A549 (cell line): ENCODE results near the gene CCDC159. TPM values are rescaled to one million over a fixed set of nuclear protein-coding genes. Genes with fewer than 3 reads are reported as not detected.
A peak's percentile ranks its signal among the peaks of the same experiment; 100 is the strongest.
"Not testable (repeated sequence)": the region's sequence is repeated elsewhere in the genome, so short reads cannot be mapped to it uniquely, and the experiment has no call there.

ENCODE experiments used
- ATAC-seq, 2 experiments: fragments of 200-7000 bp in 1 of 2; fragments of >200 bp in 1 of 2; cut with Nextera tagmentation in 1 of 2; cut with Tn5 transposase in 1 of 2; 3 replicates each; pipeline versions ENCODE4 v1.8.0 to v1.9.1; 2018 to 2020; ENCODE audit warnings: mild to moderate bottlenecking in 1 of 2, moderate library complexity in 1 of 2
- CTCF ChIA-PET: fragments of 300-600 bp; sonication (Branson Sonifier 250); formaldehyde crosslinking; extraction: SDS; loops from one replicate; lab custom pipeline; 2021; ENCODE audit warnings: antibody characterized with exemption, inconsistent platforms; lab: Yijun Ruan, JAX
- POLR2A ChIA-PET: fragments of 350-600 bp; formaldehyde crosslinking; extraction: SDS; loops from one replicate; lab custom pipeline; 2021; ENCODE audit warnings: antibody characterized with exemption, inconsistent platforms; lab: Yijun Ruan, JAX
- DNase-seq, 2 experiments: peaks; one replicate each; pipeline versions ENCODE4 v3.0.0 to v3.0.0-alpha.2; 2011 to 2016; ENCODE audit warnings: low read depth in 1 of 2, low spot score in 1 of 2
- FAIRE-seq: peaks from 2 replicates; lab custom pipeline; 2011; peaks lifted over from hg19 to GRCh38; lab: Jason Lieb, UNC
- H3K27ac ChIP-seq, 2 experiments: fragments of >200 bp; sonication (Bioruptor Twin); formaldehyde crosslinking; 3 replicates each; pipeline ENCODE4 v1.5.1; 2016 to 2017
- H3K4me1 ChIP-seq: fragments of >200 bp; sonication (Bioruptor Twin); formaldehyde crosslinking; 3 replicates; pipeline ENCODE4 v1.6.1; 2016
- H3K4me2 ChIP-seq: fragments of >200 bp; sonication (Bioruptor Twin); formaldehyde crosslinking; 3 replicates; pipeline ENCODE4 v1.6.1; 2016
- H3K4me3 ChIP-seq: fragments of >200 bp; sonication (Bioruptor Twin); formaldehyde crosslinking; 3 replicates; pipeline ENCODE4 v1.5.1; 2016
- H3K9me3 ChIP-seq: fragments of >200 bp; sonication (Bioruptor Twin); formaldehyde crosslinking; 3 replicates; pipeline ENCODE4 v1.6.1; 2016
- EHF ChIP-seq: fragments of 250-450 bp; sonication (Bioruptor Pico); IDR thresholded peaks from 2 replicates; pipeline ENCODE4 v1.5.0; 2020; ENCODE audit warnings: mild to moderate bottlenecking
- EP300 ChIP-seq, 2 experiments: fragments of >200 bp; sonication (Bioruptor Twin); formaldehyde crosslinking; IDR thresholded peaks; 2 replicates in 1 of 2; 3 replicates in 1 of 2; pipeline ENCODE4 v1.6.1; 2016 to 2017
- FOSL2 ChIP-seq, 2 experiments: fragments of 450-650 bp in 1 of 2; fragments of >200 bp in 1 of 2; sonication (Bioruptor Twin) in 1 of 2; formaldehyde crosslinking; IDR thresholded peaks; 2 replicates each; pipeline versions ENCODE4 v1.5.0 to v1.6.1; 2016 to 2020; ENCODE audit warnings: mild to moderate bottlenecking in 1 of 2, moderate library complexity in 1 of 2
- HDAC2 ChIP-seq: fragments of 200-600 bp; sonication (generic); IDR thresholded peaks from 2 replicates; pipeline ENCODE4 v1.6.1; 2016
- JUN ChIP-seq, 2 experiments: fragments of >200 bp; sonication (Bioruptor Twin); formaldehyde crosslinking; IDR thresholded peaks; 2 replicates in 1 of 2; 3 replicates in 1 of 2; pipeline ENCODE4 v1.6.1; 2016 to 2017
- JUNB ChIP-seq: fragments of >200 bp; sonication (Bioruptor Twin); formaldehyde crosslinking; IDR thresholded peaks from 2 replicates; pipeline ENCODE4 v1.6.1; 2016
- KDM1A ChIP-seq: fragments of 200-600 bp; sonication (generic); IDR thresholded peaks from 2 replicates; pipeline ENCODE4 v1.6.1; 2016; ENCODE audit warnings: low read depth, mild to moderate bottlenecking
- NPAS2 ChIP-seq: fragments of 250-450 bp; sonication (Bioruptor Pico); IDR thresholded peaks from 2 replicates; pipeline ENCODE4 v1.8.0; 2022; ENCODE audit warnings: mild to moderate bottlenecking, moderate library complexity, borderline replicate concordance
- NR3C1 ChIP-seq: fragments of >200 bp; sonication (Bioruptor Twin); formaldehyde crosslinking; IDR thresholded peaks from 3 replicates; pipeline ENCODE4 v1.6.1; 2017
- RAD21 ChIP-seq, 2 experiments: fragments of >200 bp in 1 of 2; sonication (Bioruptor Twin) in 1 of 2; formaldehyde crosslinking in 1 of 2; IDR thresholded peaks in 1 of 2; conservative IDR thresholded peaks in 1 of 2; 2 replicates in 1 of 2; 3 replicates in 1 of 2; pipeline ENCODE4 v1.6.1; 2012 to 2018; ENCODE audit warnings: inconsistent platforms in 1 of 2
- RCOR1 ChIP-seq: fragments of 150-350 bp; IDR thresholded peaks from 2 replicates; pipeline ENCODE4 v1.6.1; 2014; ENCODE audit warnings: antibody characterized with exemption, low read length, low read depth
- SMC3 ChIP-seq: fragments of >200 bp; sonication (Bioruptor Twin); formaldehyde crosslinking; IDR thresholded peaks from 3 replicates; pipeline ENCODE4 v1.6.1; 2018; ENCODE audit warnings: inconsistent platforms
- SREBF2 ChIP-seq: fragments of 450-650 bp; IDR thresholded peaks from 2 replicates; pipeline ENCODE4 v1.6.1; 2014; ENCODE audit warnings: mild to moderate bottlenecking, moderate library complexity
- WGBS: methylation state at CpG from one replicate; pipeline ENCODE4 v1.1.6; 2017; ENCODE audit errors: missing lambda C conversion rate; 5-methylcytosine and 5-hydroxymethylcytosine counted together
- polyA plus RNA-seq, 4 experiments: library from polyadenylated mRNA; depleted of rRNA in 3 of 4; stranded (reverse); fragments of >200 nt; fragmentation: RNase III in 1 of 4; extraction: RNeasy Plus Mini Kit Qiagen cat#74134 plus additional on column Dnase treatment in 1 of 4; gene quantifications; 2 replicates in 3 of 4; 3 replicates in 1 of 4; pipeline ENCODE4 v1.2.3, GENCODE V29; 2011 to 2017
- TF ChIP-seq, protein P1 (sequence below): fragments of 450-650 bp; IDR thresholded peaks from 2 replicates; pipeline ENCODE4 v1.6.1; 2014; ENCODE audit warnings: antibody characterized with exemption
- TF ChIP-seq, protein P2 (sequence below): fragments of >200 bp; sonication (Bioruptor Twin); formaldehyde crosslinking; IDR thresholded peaks from 3 replicates; pipeline ENCODE4 v1.5.1; 2016

CCDC159 gene
- polyA plus RNA-seq, 2 of the 4 experiments (the other 2 are of a cell fraction): 8.4 to 11.3 TPM

DNA sequence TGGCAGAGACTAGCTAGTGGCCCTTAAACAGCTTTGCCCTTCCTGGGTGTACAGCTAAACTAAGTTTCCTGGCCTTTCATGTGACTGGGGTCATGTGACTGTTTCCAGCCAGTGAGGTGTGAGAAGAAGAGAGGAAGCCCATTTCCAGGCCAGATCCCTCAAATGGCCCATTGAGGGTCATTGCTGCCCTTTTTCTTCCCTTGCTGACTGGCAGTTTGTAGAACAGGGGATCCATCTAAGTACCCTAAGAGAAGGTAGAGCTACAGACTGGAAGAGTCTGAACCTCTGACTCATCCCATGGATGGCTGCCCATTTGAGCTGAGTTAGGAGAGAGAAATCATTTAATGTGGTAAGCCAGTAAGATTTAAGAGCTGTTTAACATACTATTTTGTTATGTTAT, 30.9 kb downstream of the CCDC159 start:
- CTCF ChIA-PET: interaction anchor here (0.9 to 4.9 kb wide), 7 partner anchors 9 to 105 kb away, joined by 3 to 28 read pairs (median 4); partner anchors contain the start of genes CCDC159, TMEM205 and TSPAN16
- Histone ChIP-seq H3K4me2 (peak overlapping the region; percentile 58), H3K4me1 (peaks cover 52% of the 10 kb centered on the region)
- DNase-seq (peak; percentile 46 to 52), FAIRE-seq (no peak)
- TF ChIP-seq, protein P1, sequence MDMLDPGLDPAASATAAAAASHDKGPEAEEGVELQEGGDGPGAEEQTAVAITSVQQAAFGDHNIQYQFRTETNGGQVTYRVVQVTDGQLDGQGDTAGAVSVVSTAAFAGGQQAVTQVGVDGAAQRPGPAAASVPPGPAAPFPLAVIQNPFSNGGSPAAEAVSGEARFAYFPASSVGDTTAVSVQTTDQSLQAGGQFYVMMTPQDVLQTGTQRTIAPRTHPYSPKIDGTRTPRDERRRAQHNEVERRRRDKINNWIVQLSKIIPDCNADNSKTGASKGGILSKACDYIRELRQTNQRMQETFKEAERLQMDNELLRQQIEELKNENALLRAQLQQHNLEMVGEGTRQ: peak; percentile 89
- TF ChIP-seq FOSL2 (IDR thresholded peaks at IDR 0.05): no peak
- no peak for TF ChIP-seq FOSL2 (CRISPR knock-in tag; IDR thresholded peaks at IDR 0.05)
- TF ChIP-seq, all 56 proteins: peak for 1
- H3K4me3 ChIP-seq: no peak overlapping the region
- H3K27ac ChIP-seq: peak overlapping the region; percentile 61 to 85; a peak in 5 of 6 replicates
- ATAC-seq: no peak
- H3K9me3 ChIP-seq: no peaks in the 10 kb centered on the region
- POLR2A ChIA-PET: interaction anchor here (0.5 kb wide), 1 partner anchor 83 kb away, joined by 3 read pairs; no protein-coding TSS in a partner anchor

DNA sequence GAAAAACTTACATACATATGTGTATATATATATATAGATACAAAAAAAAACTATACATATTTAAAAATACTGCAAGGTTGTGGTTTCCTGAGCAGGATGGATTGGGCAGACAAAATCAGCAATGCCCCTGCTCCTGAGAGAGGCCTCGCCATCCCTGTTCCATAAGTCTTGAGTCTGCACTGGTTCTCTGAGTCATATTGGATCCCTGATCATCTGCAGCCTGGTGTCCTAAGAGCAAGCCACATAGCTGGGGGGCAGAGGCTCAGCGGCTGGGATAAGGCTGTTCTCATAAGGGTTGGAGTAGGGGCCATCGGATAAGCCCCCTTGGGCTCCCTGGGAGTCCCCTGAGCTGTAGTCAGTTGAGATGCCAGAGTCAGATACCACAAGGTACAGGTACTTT, 31.4 kb downstream of the CCDC159 start:
- H3K4me3 ChIP-seq: no peak overlapping the region
- no peak for ATAC-seq
- H3K9me3 ChIP-seq: no peaks in the 10 kb centered on the region
- CTCF ChIA-PET: interaction anchor here (0.9 to 4.9 kb wide), 7 partner anchors 10 to 105 kb away, joined by 3 to 28 read pairs (median 4); partner anchors contain the start of genes CCDC159, TMEM205 and TSPAN16
- POLR2A ChIA-PET: interaction anchor here (0.7 kb wide), 1 partner anchor 31 kb away, joined by 4 read pairs; the partner anchor contains the start of genes CCDC159 and TMEM205
- no peak for FAIRE-seq
- no peak for TF ChIP-seq EHF
- TF ChIP-seq, all 56 proteins: peak for 0
- peak overlapping the region; percentile 58 for H3K4me2 ChIP-seq
- peak overlapping the region; percentile 61 to 85; a peak in 5 of 6 replicates for H3K27ac ChIP-seq
- peaks cover 52% of the 10 kb centered on the region for H3K4me1 ChIP-seq
- WGBS: 70% methylated on average over 3 of the region's 3 CpGs
- DNase-seq: no peak

DNA sequence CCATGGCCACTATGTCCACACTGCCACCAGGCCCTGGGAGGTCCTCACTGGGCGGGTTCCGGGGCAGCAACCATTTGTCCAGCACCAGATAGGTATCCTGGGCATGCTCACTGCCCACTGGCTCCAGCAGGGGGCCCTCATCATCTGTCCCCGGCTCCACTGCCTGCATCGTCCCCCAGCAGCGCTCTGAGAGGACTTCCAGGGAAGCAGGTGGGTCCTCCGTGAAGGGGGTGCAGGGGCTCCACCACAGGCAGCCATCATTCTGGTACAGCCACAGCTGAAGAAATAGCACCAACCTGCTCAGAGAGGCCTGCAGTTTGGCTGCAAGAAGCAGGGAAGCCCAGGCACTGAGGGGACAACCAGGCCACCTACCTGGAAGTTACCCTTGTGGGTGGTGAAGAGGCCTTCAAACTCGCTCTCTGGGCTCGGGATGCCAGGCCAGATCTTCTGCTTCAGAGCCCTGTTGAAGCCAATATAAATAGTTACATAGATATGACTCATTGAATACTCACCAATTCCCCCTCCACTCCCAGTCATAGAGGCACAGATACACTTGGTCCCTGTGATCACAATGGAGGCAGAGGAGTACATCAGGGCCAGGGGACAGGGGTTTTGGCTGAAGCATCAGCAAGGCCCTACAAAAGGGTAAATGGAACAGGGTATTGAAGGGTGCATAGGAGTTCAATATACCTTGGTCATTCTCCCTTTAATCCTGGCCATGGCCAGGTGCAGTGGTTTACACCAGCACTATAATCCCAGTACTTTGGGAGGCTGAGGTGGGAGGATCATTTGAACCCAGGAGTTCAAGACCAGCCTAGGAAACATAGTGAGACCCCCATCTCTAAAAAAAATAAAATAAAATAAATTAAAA, 32.2 kb downstream of the CCDC159 start:
- POLR2A ChIA-PET: interaction anchor here (0.7 kb wide), 1 partner anchor 32 kb away, joined by 4 read pairs; the partner anchor contains the start of genes CCDC159 and TMEM205
- WGBS: 0% methylated on average over 2 of the region's 8 CpGs
- ATAC-seq (no peak), DNase-seq (peak; percentile 62 to 72), FAIRE-seq (no peak)
- CTCF ChIA-PET: interaction anchor here (0.9 to 4.9 kb wide), 5 partner anchors 15 to 104 kb away, joined by 3 to 28 read pairs (median 4); partner anchors contain the start of genes CCDC159, TMEM205 and TSPAN16
- Histone ChIP-seq H3K4me1 (peaks cover 52% of the 10 kb centered on the region), H3K4me2 (peak overlapping the region; percentile 58), H3K4me3 (no peak overlapping the region), H3K27ac (peak overlapping the region; percentile 61 to 85; a peak in 5 of 6 replicates), H3K9me3 (no peaks in the 10 kb centered on the region)
- TF ChIP-seq SREBF2: no peak
- TF ChIP-seq JUNB: peak; percentile 42; the same call in 1 of the 2 replicates
- TF ChIP-seq JUN (IDR thresholded peaks at IDR 0.05): peak in 1 of 2 experiments; percentile 23; a peak in 1 of 5 replicates
- peak; percentile 45; the same call in 1 of the 2 replicates for TF ChIP-seq FOSL2 (IDR thresholded peaks at IDR 0.05)
- peak; percentile 71 for TF ChIP-seq FOSL2 (CRISPR knock-in tag; IDR thresholded peaks at IDR 0.05)
- TF ChIP-seq EP300 (IDR thresholded peaks at IDR 0.05): no peak; a peak in 1 of 5 replicates
- TF ChIP-seq, protein P2, sequence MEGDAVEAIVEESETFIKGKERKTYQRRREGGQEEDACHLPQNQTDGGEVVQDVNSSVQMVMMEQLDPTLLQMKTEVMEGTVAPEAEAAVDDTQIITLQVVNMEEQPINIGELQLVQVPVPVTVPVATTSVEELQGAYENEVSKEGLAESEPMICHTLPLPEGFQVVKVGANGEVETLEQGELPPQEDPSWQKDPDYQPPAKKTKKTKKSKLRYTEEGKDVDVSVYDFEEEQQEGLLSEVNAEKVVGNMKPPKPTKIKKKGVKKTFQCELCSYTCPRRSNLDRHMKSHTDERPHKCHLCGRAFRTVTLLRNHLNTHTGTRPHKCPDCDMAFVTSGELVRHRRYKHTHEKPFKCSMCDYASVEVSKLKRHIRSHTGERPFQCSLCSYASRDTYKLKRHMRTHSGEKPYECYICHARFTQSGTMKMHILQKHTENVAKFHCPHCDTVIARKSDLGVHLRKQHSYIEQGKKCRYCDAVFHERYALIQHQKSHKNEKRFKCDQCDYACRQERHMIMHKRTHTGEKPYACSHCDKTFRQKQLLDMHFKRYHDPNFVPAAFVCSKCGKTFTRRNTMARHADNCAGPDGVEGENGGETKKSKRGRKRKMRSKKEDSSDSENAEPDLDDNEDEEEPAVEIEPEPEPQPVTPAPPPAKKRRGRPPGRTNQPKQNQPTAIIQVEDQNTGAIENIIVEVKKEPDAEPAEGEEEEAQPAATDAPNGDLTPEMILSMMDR: peak; percentile 46
- TF ChIP-seq RAD21 (conservative IDR thresholded peaks at IDR 0.05 in 1 of 2, IDR thresholded peaks at IDR 0.05 in 1 of 2): peak; percentile 40 to 57; a peak in 4 of 5 replicates
- no peak for TF ChIP-seq RCOR1
- no peak for TF ChIP-seq HDAC2
- no peak for TF ChIP-seq KDM1A
- TF ChIP-seq SMC3: peak; percentile 37; the same call in 2 of the 3 replicates
- no peak for TF ChIP-seq NPAS2 (CRISPR knock-in tag)
- TF ChIP-seq NR3C1: no peak

DNA sequence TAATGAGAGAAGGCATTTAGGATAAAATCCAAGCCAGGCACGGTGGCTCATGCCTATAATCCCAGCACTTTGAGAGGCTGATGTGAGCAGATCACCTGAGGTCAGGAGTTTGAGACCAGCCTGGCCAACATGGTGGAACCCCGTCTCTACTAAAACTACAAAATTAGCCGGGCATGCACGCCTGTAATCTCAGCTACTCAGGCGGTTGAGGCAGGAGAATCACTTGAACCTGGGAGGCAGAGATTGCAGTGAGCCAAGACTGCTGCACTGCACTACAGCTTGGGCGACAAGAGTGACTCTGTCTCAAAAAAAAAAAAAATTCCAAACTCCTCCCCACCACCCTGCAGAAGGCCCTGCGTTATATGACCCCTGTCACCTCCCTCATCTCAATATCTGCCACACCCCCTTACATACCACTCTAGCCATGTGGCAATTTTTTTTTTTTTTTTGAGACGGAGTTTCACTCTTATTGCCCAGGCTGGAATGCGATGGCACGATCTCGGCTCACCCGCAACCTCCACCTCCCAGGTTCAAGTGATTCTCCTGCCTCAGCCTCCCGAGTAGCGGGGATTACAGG, 33.0 kb downstream of the CCDC159 start:
- FAIRE-seq, DNase-seq, H3K4me3 ChIP-seq, POLR2A ChIA-PET, ATAC-seq, H3K9me3 ChIP-seq: not testable (repeated sequence)
- Histone ChIP-seq H3K4me2 (peak overlapping the region; percentile 58), H3K4me1 (peaks cover 47% of the 10 kb centered on the region), H3K27ac (peak overlapping the region in 1 of 2 experiments; percentile 85; a peak in 4 of 6 replicates)
- CTCF ChIA-PET: interaction anchor here (1.6 to 5.8 kb wide), 4 partner anchors 10 to 103 kb away, joined by 6 to 50 read pairs (median 24); no protein-coding TSS in a partner anchor
- 81% methylated on average over 13 of the region's 14 CpGs for WGBS
